GM12878 (cell line): ENCODE data around the gene ZKSCAN1. TPM values are rescaled to one million over a fixed set of nuclear protein-coding genes. Genes with fewer than 3 reads are reported as not detected.
"Not testable (repeated sequence)": the region's sequence is repeated elsewhere in the genome, so short reads cannot be mapped to it uniquely, and the experiment has no call there.

ENCODE experiments used
- ATAC-seq: fragments of 200-7000 bp; cut with Tn5 transposase; 3 replicates; pipeline ENCODE4 v1.9.1; 2020; ENCODE audit warnings: mild to moderate bottlenecking, moderate library complexity
- BruUV-seq: library from RNA; stranded (reverse); fragments of 400-500 nt; replicated peaks from 2 replicates; lab custom pipeline; 2021; lab: Mats Ljungman, UMichigan
- CTCF ChIA-PET: fragments of 300-600 bp; sonication (Branson Sonifier 250); formaldehyde crosslinking; extraction: SDS; loops from one replicate; lab custom pipeline; 2021; ENCODE audit warnings: inconsistent platforms; lab: Yijun Ruan, JAX
- POLR2A ChIA-PET: fragments of 350-600 bp; formaldehyde crosslinking; extraction: SDS; loops from one replicate; lab custom pipeline; 2021; ENCODE audit warnings: inconsistent platforms; lab: Charles Lee
- RAD21 ChIA-PET: fragments of 300-600 bp; sonication (Branson Sonifier 250); formaldehyde crosslinking; loops from one replicate; lab custom pipeline; 2023; ENCODE audit warnings: antibody characterized with exemption; ENCODE audit not compliant: unreplicated experiment; lab: Charles Lee
- SMC1A ChIA-PET: fragments of 300-600 bp; sonication (Branson Sonifier 250); formaldehyde crosslinking; loops from one replicate; lab custom pipeline; 2023; ENCODE audit not compliant: unreplicated experiment, uncharacterized antibody; lab: Charles Lee
- DNase-seq: peaks from one replicate; pipeline ENCODE4 v3.0.0-alpha.2; 2011; ENCODE audit warnings: low read depth, low spot score
- FAIRE-seq: peaks from 3 replicates; lab custom pipeline; 2011; peaks lifted over from hg19 to GRCh38; lab: Jason Lieb, UNC
- H2AFZ ChIP-seq: 2 replicates; pipeline ENCODE4 v1.6.0; 2011; ENCODE audit warnings: low read depth, low read length, control low read depth; ENCODE audit not compliant: control insufficient read depth
- H3K27ac ChIP-seq: 2 replicates; pipeline ENCODE4 v1.5.1; 2011; ENCODE audit warnings: control low read depth; ENCODE audit not compliant: control insufficient read depth, insufficient read depth
- H3K27me3 ChIP-seq, 2 experiments: replicated peaks in 1 of 2; 2 replicates each; pipeline versions ENCODE4 v1.6.0 to v1.6.1; 2011; ENCODE audit warnings: low read length in 1 of 2; ENCODE audit not compliant: control insufficient read depth in 2 of 2, insufficient read depth in 2 of 2
- H3K36me3 ChIP-seq, 2 experiments: 2 replicates each; pipeline ENCODE4 v1.5.1; 2011; ENCODE audit warnings: low read length in 1 of 2; ENCODE audit not compliant: control insufficient read depth in 2 of 2, insufficient read depth in 2 of 2
- H3K4me1 ChIP-seq: 2 replicates; pipeline ENCODE4 v1.6.1; 2011; ENCODE audit warnings: mild to moderate bottlenecking, low read length, moderate library complexity, mixed read lengths; ENCODE audit not compliant: control insufficient read depth, insufficient read depth
- H3K4me2 ChIP-seq: 2 replicates; pipeline ENCODE4 v1.6.0; 2011; ENCODE audit warnings: control low read depth; ENCODE audit not compliant: control insufficient read depth, insufficient read depth
- H3K4me3 ChIP-seq: fragments of 200-600 bp; sonication (generic); 2 replicates; pipeline ENCODE4 v1.5.1; 2016
- H3K79me2 ChIP-seq: 2 replicates; pipeline ENCODE4 v1.6.0; 2011; ENCODE audit warnings: low read length; ENCODE audit not compliant: control insufficient read depth, insufficient read depth
- H3K9ac ChIP-seq: 2 replicates; pipeline ENCODE4 v1.8.0; 2011; ENCODE audit warnings: low read length, control low read depth, mixed read lengths; ENCODE audit not compliant: control insufficient read depth, insufficient read depth
- H3K9me3 ChIP-seq: replicated peaks from 3 replicates; pipeline ENCODE4 v1.5.1; 2011; ENCODE audit warnings: mild to moderate bottlenecking, low read length; ENCODE audit not compliant: control insufficient read depth, insufficient read depth
- H4K20me1 ChIP-seq: 2 replicates; pipeline ENCODE4 v1.6.0; 2011; ENCODE audit not compliant: control insufficient read depth, insufficient read depth
- WGBS: methylation state at CpG from one replicate; pipeline ENCODE4 v1.1.6; 2016; ENCODE audit warnings: low lambda C conversion rate; ENCODE audit not compliant: insufficient replicate concordance, insufficient coverage; ENCODE audit errors: missing lambda C conversion rate; 5-methylcytosine and 5-hydroxymethylcytosine counted together
- in situ Hi-C: fragments of 300-500 bp; cut with MboI; formaldehyde crosslinking; loops from 9 replicates; pipeline ENCODE4 v1.14.3; 2018; ENCODE audit warnings: mixed read lengths
- intact Hi-C: fragments of 100-400 bp; cut with micrococcal nuclease; formaldehyde crosslinking; loops from one replicate; pipeline ENCODE4 v1.14.2; 2022; ENCODE audit not compliant: unreplicated experiment
- polyA plus RNA-seq, 11 experiments: library from polyadenylated mRNA; depleted of rRNA in 4 of 11; unstranded in 6 of 11; stranded (reverse) in 5 of 11; fragments of >200 nt; fragmentation: Nextera tagmentation in 4 of 11; fragmentation: Illumina TruSeq in 1 of 11; extraction: Ambion mirVana in 4 of 11; extraction: Trizol in 1 of 11; gene quantifications; 1 replicate in 1 of 11; 2 replicates in 10 of 11; pipeline versions ENCODE4 v1.2.1 to v1.2.3, GENCODE V29; 2011 to 2016; ENCODE audit warnings: inconsistent platforms in 2 of 11, missing spikeins in 2 of 11, low read depth in 1 of 11
- total RNA-seq, 4 experiments: library from RNA; depleted of rRNA in 3 of 4; stranded (reverse); fragments of >200 nt in 3 of 4; fragmentation: Illumina TruSeq in 1 of 4; extraction: Trizol in 1 of 4; gene quantifications; 2 replicates each; pipeline versions ENCODE4 v1.2.1 to v1.2.3, GENCODE V29; 2013 to 2021

Gene ZKSCAN1
- total and polyA plus RNA-seq, 10 of the 15 experiments (the other 5 are each of a cell fraction or from before 2014, with no cell fraction given), result 3.2 to 34.4 (median 18.1) TPM

- H3K4me1 ChIP-seq, intact Hi-C loops, H3K79me2 ChIP-seq, H3K4me3 ChIP-seq, H3K9me3 ChIP-seq, H2AFZ ChIP-seq, DNase-seq, H3K27me3 ChIP-seq, BruUV-seq, FAIRE-seq, H4K20me1 ChIP-seq, H3K27ac ChIP-seq, H3K4me2 ChIP-seq, H3K36me3 ChIP-seq, H3K9ac ChIP-seq, POLR2A ChIA-PET: not testable (repeated sequence)
- ATAC-seq, result peak; percentile 75
- CTCF ChIA-PET, result interaction anchor here (0.8 to 7.3 kb wide), 13 partner anchors 10 to 150 kb away, joined by 3 to 66 read pairs (median 5); partner anchors contain the start of gene ZSCAN21
- in situ Hi-C loops, result loop anchor here (5.0 kb wide), 1 partner anchor 1307 kb away; no protein-coding TSS in a partner anchor
- RAD21 ChIA-PET, result interaction anchor here (0.8 to 2.0 kb wide), 3 partner anchors 10 to 151 kb away, joined by 3 to 14 read pairs (median 4); no protein-coding TSS in a partner anchor
- SMC1A ChIA-PET, result interaction anchor here (0.7 to 1.4 kb wide), 4 partner anchors 9 to 158 kb away, joined by 3 to 6 read pairs (median 4); partner anchors contain the start of gene TRIM4
- WGBS, result 10% methylated on average over 3 of the region's 4 CpGs
Observed at GRCh38 chr7:99980448-99980872, 34.9 kb upstream of the ZKSCAN1 start.

- ChIA-PET CTCF (interaction anchor here (6.5 to 7.3 kb wide), 2 partner anchors 10 to 149 kb away, joined by 55 to 66 read pairs; no protein-coding TSS in a partner anchor), RAD21 (interaction anchor here (2.0 kb wide), 1 partner anchor 10 kb away, joined by 14 read pairs; no protein-coding TSS in a partner anchor), SMC1A (interaction anchor here (0.9 kb wide), 1 partner anchor 8 kb away, joined by 4 read pairs; no protein-coding TSS in a partner anchor)
- H3K4me3 ChIP-seq, H2AFZ ChIP-seq, H3K4me2 ChIP-seq, H3K27ac ChIP-seq, BruUV-seq, H3K9me3 ChIP-seq, intact Hi-C loops, H3K4me1 ChIP-seq, DNase-seq, H4K20me1 ChIP-seq, FAIRE-seq, ATAC-seq, H3K9ac ChIP-seq, H3K36me3 ChIP-seq, H3K27me3 ChIP-seq, H3K79me2 ChIP-seq, POLR2A ChIA-PET: not testable (repeated sequence)
- 36% methylated on average over 7 of the region's 7 CpGs for WGBS
- in situ Hi-C loops, result loop anchor here (5.0 kb wide), 1 partner anchor 1306 kb away; no protein-coding TSS in a partner anchor
Observed at GRCh38 chr7:99981066-99981465, 34.3 kb upstream of the ZKSCAN1 start.
